HUES64 (cell line): ENCODE data around the gene TAF4B.
"Not testable (repeated sequence)": the region's sequence is repeated elsewhere in the genome, so short reads cannot be mapped to it uniquely, and the experiment has no call there.

Experiments used
- H3K27ac ChIP-seq: 2 replicates; pipeline ENCODE4 v1.7.0; 2013; ENCODE audit warnings: low read depth, low read length, inconsistent platforms
- H3K27me3 ChIP-seq: 2 replicates; pipeline ENCODE4 v1.6.1; 2013; ENCODE audit warnings: mild to moderate bottlenecking, low read length; ENCODE audit not compliant: insufficient read depth
- H3K36me3 ChIP-seq: 2 replicates; pipeline ENCODE4 v1.6.1; 2013; ENCODE audit warnings: mild to moderate bottlenecking, low read length; ENCODE audit not compliant: insufficient read depth
- H3K4me1 ChIP-seq: 2 replicates; pipeline ENCODE4 v1.6.1; 2013; ENCODE audit warnings: mild to moderate bottlenecking, low read length, moderate library complexity; ENCODE audit not compliant: insufficient read depth
- H3K4me3 ChIP-seq: 2 replicates; pipeline ENCODE4 v1.5.1; 2013; ENCODE audit warnings: mild to moderate bottlenecking, low read length, moderate library complexity
- H3K9ac ChIP-seq: 2 replicates; pipeline ENCODE4 v1.6.1; 2013; ENCODE audit warnings: mild to moderate bottlenecking, low read depth, low read length
- H3K9me3 ChIP-seq: 2 replicates; pipeline ENCODE4 v1.6.1; 2013; ENCODE audit warnings: low read depth, low read length; ENCODE audit not compliant: insufficient read depth
- WGBS: fragments of 150-250, 120-280 bp; methylation state at CpG from one replicate; pipeline ENCODE4 v1.1.7; 2013; ENCODE audit warnings: missing lambda C conversion rate; 5-methylcytosine and 5-hydroxymethylcytosine counted together

TAF4B gene

GRCh38 chr18:26277374-26277773 is 51.1 kb downstream of the TAF4B start:
- WGBS, result 96% methylated on average over 3 of the region's 3 CpGs
- Histone ChIP-seq H3K27ac (no peak overlapping the region), H3K4me3 (no peak overlapping the region), H3K4me1 (no peaks in the 10 kb centered on the region), H3K9ac (no peak overlapping the region), H3K27me3 (no peaks in the 10 kb centered on the region), H3K9me3 (no peaks in the 10 kb centered on the region; the same call in 1 of the 2 replicates), H3K36me3 (peaks cover 68% of the 10 kb centered on the region)

- no peaks in the 10 kb centered on the region; the same call in 1 of the 2 replicates for H3K9me3 ChIP-seq
- no peak overlapping the region for H3K4me3 ChIP-seq
- H3K4me1 ChIP-seq, result no peaks in the 10 kb centered on the region
- H3K36me3 ChIP-seq, result peaks cover 73% of the 10 kb centered on the region
- 100% methylated on average over 1 of the region's 1 CpG for WGBS
- H3K27me3 ChIP-seq, result no peaks in the 10 kb centered on the region
- H3K27ac ChIP-seq, result no peak overlapping the region
- H3K9ac ChIP-seq, result no peak overlapping the region
These were observed 53.2 kb downstream of the TAF4B start for GRCh38 chr18:26279428-26279827.

GRCh38 chr18:26286008-26286407 is 59.8 kb downstream of the TAF4B start:
- Histone ChIP-seq H3K9me3 (no peaks in the 10 kb centered on the region), H3K4me1 (no peaks in the 10 kb centered on the region), H3K27ac (no peak overlapping the region), H3K36me3 (peaks cover 51% of the 10 kb centered on the region), H3K4me3 (no peak overlapping the region), H3K27me3 (no peaks in the 10 kb centered on the region), H3K9ac (no peak overlapping the region)
- WGBS, result 91% methylated on average over 1 of the region's 1 CpG

GRCh38 chr18:26287644-26288043 is 61.4 kb downstream of the TAF4B start:
- no peak overlapping the region for H3K27ac ChIP-seq
- H3K9me3 ChIP-seq, result no peaks in the 10 kb centered on the region
- H3K9ac ChIP-seq, result no peak overlapping the region
- 93% methylated on average over 4 of the region's 4 CpGs for WGBS
- no peak overlapping the region for H3K4me3 ChIP-seq
- peaks cover 41% of the 10 kb centered on the region for H3K36me3 ChIP-seq
- no peaks in the 10 kb centered on the region for H3K27me3 ChIP-seq
- no peaks in the 10 kb centered on the region for H3K4me1 ChIP-seq

- no peak overlapping the region for H3K4me3 ChIP-seq
- no peak overlapping the region for H3K27ac ChIP-seq
- H3K9ac ChIP-seq, result no peak overlapping the region
- no peaks in the 10 kb centered on the region for H3K4me1 ChIP-seq
- WGBS, result 89% methylated on average over 2 of the region's 3 CpGs
- no peaks in the 10 kb centered on the region for H3K27me3 ChIP-seq
- peaks cover 42% of the 10 kb centered on the region for H3K36me3 ChIP-seq
- H3K9me3 ChIP-seq, result no peaks in the 10 kb centered on the region
These were observed 64.1 kb downstream of the TAF4B start for GRCh38 chr18:26290385-26290784.

GRCh38 chr18:26293982-26294381 is 67.7 kb downstream of the TAF4B start:
- Histone ChIP-seq H3K36me3 (peaks cover 23% of the 10 kb centered on the region), H3K27ac (no peak overlapping the region), H3K27me3 (no peaks in the 10 kb centered on the region), H3K4me3 (no peak overlapping the region), H3K4me1 (0 out of 2 replicates have a peak, but pooled peaks cover 6% of the 10 kb centered on the region), H3K9me3 (no peaks in the 10 kb centered on the region), H3K9ac (no peak overlapping the region)
- 100% methylated on average over 1 of the region's 1 CpG for WGBS

- Histone ChIP-seq H3K9ac (no peak overlapping the region), H3K27me3 (no peaks in the 10 kb centered on the region), H3K4me3 (no peak overlapping the region), H3K9me3 (no peaks in the 10 kb centered on the region), H3K4me1 (0 out of 2 replicates have a peak, but pooled peaks cover 6% of the 10 kb centered on the region), H3K27ac (no peak overlapping the region), H3K36me3 (peaks cover 15% of the 10 kb centered on the region)
- WGBS, result 94% methylated on average over 8 of the region's 8 CpGs
These were observed 71.9 kb downstream of the TAF4B start for GRCh38 chr18:26298107-26298506.

- 95% methylated on average over 3 of the region's 3 CpGs for WGBS
- H3K27me3 ChIP-seq, result no peaks in the 10 kb centered on the region
These were observed 75.4 kb downstream of the TAF4B start for GRCh38 chr18:26301681-26302080.

GRCh38 chr18:26303222-26303621 is 77.0 kb downstream of the TAF4B start:
- not testable (repeated sequence) for H3K27ac ChIP-seq, H3K36me3 ChIP-seq, H3K4me1 ChIP-seq, H3K4me3 ChIP-seq, H3K9me3 ChIP-seq, H3K9ac ChIP-seq, H3K27me3 ChIP-seq
- 61% methylated on average over 2 of the region's 2 CpGs for WGBS

More at GRCh38 chr18:26301681-26302080, 75.4 kb downstream of the TAF4B start:
- H3K9me3 ChIP-seq, result no peaks in the 10 kb centered on the region
- H3K27ac ChIP-seq, result no peak overlapping the region
- H3K4me3 ChIP-seq, result no peak overlapping the region
- no peak overlapping the region for H3K9ac ChIP-seq
- 0 out of 2 replicates have a peak, but pooled peaks cover 6% of the 10 kb centered on the region for H3K4me1 ChIP-seq
- H3K36me3 ChIP-seq, result no peaks in the 10 kb centered on the region

- no peaks in the 10 kb centered on the region for H3K9me3 ChIP-seq
- no peaks in the 10 kb centered on the region for H3K4me1 ChIP-seq
- H3K4me3 ChIP-seq, result no peak overlapping the region
- WGBS, result no CpG with 5 or more reads among the region's 1 CpG
- H3K9ac ChIP-seq, result no peak overlapping the region
- H3K36me3 ChIP-seq, result no peaks in the 10 kb centered on the region
- H3K27me3 ChIP-seq, result no peaks in the 10 kb centered on the region
- no peak overlapping the region for H3K27ac ChIP-seq
These were observed 78.3 kb downstream of the TAF4B start for GRCh38 chr18:26304511-26304910.

- Histone ChIP-seq H3K9me3 (no peaks in the 10 kb centered on the region), H3K27me3 (no peaks in the 10 kb centered on the region), H3K36me3 (no peaks in the 10 kb centered on the region), H3K4me3 (no peak overlapping the region), H3K9ac (no peak overlapping the region), H3K27ac (no peak overlapping the region), H3K4me1 (no peaks in the 10 kb centered on the region; the same call in 1 of the 2 replicates)
- WGBS, result 83% methylated on average over 1 of the region's 3 CpGs
These were observed 81.0 kb downstream of the TAF4B start for GRCh38 chr18:26307161-26307773.

GRCh38 chr18:26309281-26309680 is 83.0 kb downstream of the TAF4B start:
- Histone ChIP-seq H3K4me1 (no peaks in the 10 kb centered on the region; the same call in 1 of the 2 replicates), H3K9ac (no peak overlapping the region), H3K36me3 (peaks cover under 1% of the 10 kb centered on the region; the same call in 1 of the 2 replicates), H3K9me3 (no peaks in the 10 kb centered on the region), H3K27me3 (no peaks in the 10 kb centered on the region), H3K4me3 (no peak overlapping the region), H3K27ac (no peak overlapping the region)
- WGBS, result no CpG with 5 or more reads among the region's 1 CpG
